IMR-90 (cell line): Measurements from ENCODE around the gene RAC3. TPM values are rescaled to one million over a fixed set of nuclear protein-coding genes. Genes with fewer than 3 reads are reported as not detected.

ENCODE experiments used
- ATAC-seq: fragments of 200-7000 bp; cut with Tn5 transposase; 2 replicates; pipeline ENCODE4 v1.9.1; 2020; ENCODE audit warnings: low read depth, mild to moderate bottlenecking, moderate library complexity
- BruUV-seq: library from RNA; stranded (reverse); fragments of 400-500 nt; replicated peaks from 2 replicates; lab custom pipeline; 2021; lab: Mats Ljungman, UMichigan
- CTCF ChIA-PET: fragments of 300-600 bp; formaldehyde crosslinking; extraction: SDS; loops from one replicate; lab custom pipeline; 2021; ENCODE audit warnings: antibody characterized with exemption; lab: Yijun Ruan, JAX
- POLR2A ChIA-PET: fragments of 300-600 bp; sonication (Branson Sonifier 250); formaldehyde crosslinking; loops from one replicate; lab custom pipeline; 2022; ENCODE audit warnings: antibody characterized with exemption; ENCODE audit not compliant: unreplicated experiment; lab: Charles Lee
- DNase-seq: peaks from one replicate; pipeline ENCODE4 v3.0.0; 2013
- H2AFZ ChIP-seq: replicated peaks from 2 replicates; pipeline ENCODE3; 2013; ENCODE audit warnings: low read length, mild to moderate bottlenecking; ENCODE audit not compliant: poor library complexity
- H2AK5ac ChIP-seq: 2 replicates; pipeline ENCODE4 v1.6.1; 2013; ENCODE audit warnings: low read depth, low read length, inconsistent platforms
- H2AK9ac ChIP-seq: replicated peaks from 2 replicates; pipeline ENCODE3; 2013; ENCODE audit warnings: mild to moderate bottlenecking, low read depth, low read length, moderate library complexity; ENCODE audit not compliant: poor library complexity
- H2BK120ac ChIP-seq: 2 replicates; pipeline ENCODE4 v1.6.1; 2013; ENCODE audit warnings: low read depth, low read length, inconsistent platforms
- H2BK15ac ChIP-seq: 3 replicates; pipeline ENCODE4 v1.6.1; 2013; ENCODE audit warnings: low read depth, low read length, inconsistent platforms
- H2BK20ac ChIP-seq: 2 replicates; pipeline ENCODE4 v1.6.1; 2013; ENCODE audit warnings: low read depth, mild to moderate bottlenecking, inconsistent platforms, low read length, moderate library complexity
- H2BK5ac ChIP-seq: 2 replicates; pipeline ENCODE4 v1.6.1; 2013; ENCODE audit warnings: mild to moderate bottlenecking, low read depth, low read length, inconsistent platforms; ENCODE audit not compliant: poor library complexity, severe bottlenecking
- H3K14ac ChIP-seq: replicated peaks from 2 replicates; pipeline ENCODE4 v1.6.1; 2013; ENCODE audit warnings: low read depth, low read length, inconsistent platforms
- H3K18ac ChIP-seq: 2 replicates; pipeline ENCODE4 v1.6.1; 2013; ENCODE audit warnings: low read depth, low read length, control low read depth
- H3K23ac ChIP-seq: 2 replicates; pipeline ENCODE4 v1.6.1; 2013; ENCODE audit warnings: low read depth, low read length, inconsistent platforms
- H3K27ac ChIP-seq: 2 replicates; pipeline ENCODE4 v1.5.1; 2013; ENCODE audit warnings: mild to moderate bottlenecking, control low read depth, low read length; ENCODE audit not compliant: insufficient read depth
- H3K27me3 ChIP-seq: 2 replicates; pipeline ENCODE4 v1.6.1; 2013; ENCODE audit warnings: low read length; ENCODE audit not compliant: control insufficient read depth, insufficient read depth
- H3K36me3 ChIP-seq: 2 replicates; pipeline ENCODE4 v1.6.1; 2013; ENCODE audit warnings: low read length, mixed read lengths; ENCODE audit not compliant: control insufficient read depth, insufficient read depth
- H3K4ac ChIP-seq: 2 replicates; pipeline ENCODE4 v1.6.1; 2013; ENCODE audit warnings: low read depth, low read length, inconsistent platforms
- H3K4me1 ChIP-seq: 2 replicates; pipeline ENCODE4 v1.6.1; 2013; ENCODE audit warnings: low read length, mixed read lengths; ENCODE audit not compliant: control insufficient read depth, insufficient read depth
- H3K4me2 ChIP-seq: 2 replicates; pipeline ENCODE4 v1.6.1; 2013; ENCODE audit warnings: low read depth, mild to moderate bottlenecking, control low read depth, low read length, moderate library complexity
- H3K4me3 ChIP-seq: 2 replicates; pipeline ENCODE4 v1.5.1; 2013; ENCODE audit warnings: low read depth, mild to moderate bottlenecking, control low read depth, low read length, moderate library complexity; ENCODE audit not compliant: insufficient read depth
- H3K56ac ChIP-seq: 2 replicates; pipeline ENCODE4 v1.6.1; 2013; ENCODE audit warnings: low read length, inconsistent platforms; ENCODE audit not compliant: insufficient read depth; ENCODE audit errors: extremely low read depth
- H3K79me1 ChIP-seq, 2 experiments: 2 replicates each; pipeline ENCODE4 v1.6.1; 2013; ENCODE audit warnings: low read length in 2 of 2, inconsistent platforms in 1 of 2, low read depth in 1 of 2
- H3K9ac ChIP-seq: 2 replicates; pipeline ENCODE4 v1.6.1; 2013; ENCODE audit warnings: low read depth, low read length, control low read depth
- H3K9me1 ChIP-seq: 2 replicates; pipeline ENCODE4 v1.6.1; 2013; ENCODE audit warnings: low read length, inconsistent platforms; ENCODE audit not compliant: insufficient read depth
- H3K9me3 ChIP-seq: 2 replicates; pipeline ENCODE4 v1.6.1; 2013; ENCODE audit warnings: low read length; ENCODE audit not compliant: control insufficient read depth, insufficient read depth
- H4K20me1 ChIP-seq: 2 replicates; pipeline ENCODE4 v1.6.1; 2013; ENCODE audit warnings: low read length, inconsistent platforms; ENCODE audit not compliant: insufficient read depth
- H4K5ac ChIP-seq: 2 replicates; pipeline ENCODE4 v1.6.1; 2013; ENCODE audit warnings: mild to moderate bottlenecking, low read depth, low read length, control low read depth
- H4K8ac ChIP-seq, 2 experiments: 2 replicates each; pipeline ENCODE4 v1.6.1; 2013; ENCODE audit warnings: low read depth in 2 of 2, low read length in 2 of 2, control low read depth in 1 of 2, inconsistent platforms in 1 of 2
- H4K91ac ChIP-seq: 2 replicates; pipeline ENCODE4 v1.6.1; 2013; ENCODE audit warnings: low read depth, low read length, inconsistent platforms; ENCODE audit not compliant: insufficient read depth
- CEBPB ChIP-seq: IDR thresholded peaks from 2 replicates; pipeline ENCODE4 v1.6.1; 2012; ENCODE audit warnings: low read depth, low read length, improper control_type of control experiment
- FOS ChIP-seq: fragments of 150-350 bp; IDR thresholded peaks from 2 replicates; pipeline ENCODE4 v1.6.1; 2016; ENCODE audit warnings: low read depth, low read length
- MAZ ChIP-seq: IDR thresholded peaks from 2 replicates; pipeline ENCODE4 v1.6.1; 2012; ENCODE audit warnings: low read depth, mild to moderate bottlenecking, low read length, improper control_type of control experiment, moderate library complexity, borderline replicate concordance
- MXI1 ChIP-seq: IDR thresholded peaks from 2 replicates; pipeline ENCODE4 v1.6.1; 2012; ENCODE audit warnings: low read depth, mild to moderate bottlenecking, low read length, moderate library complexity, borderline replicate concordance
- NFE2L2 ChIP-seq: fragments of 150-350 bp; IDR thresholded peaks from 2 replicates; pipeline ENCODE4 v1.6.1; 2016; ENCODE audit warnings: low read depth, mild to moderate bottlenecking, low read length
- RFX5 ChIP-seq: IDR thresholded peaks from 2 replicates; pipeline ENCODE4 v1.8.0; 2012; ENCODE audit warnings: low read depth, mild to moderate bottlenecking, low read length, moderate library complexity
- SMC3 ChIP-seq: fragments of 150-350 bp; IDR thresholded peaks from 2 replicates; pipeline ENCODE4 v1.6.1; 2016; ENCODE audit warnings: low read depth, mild to moderate bottlenecking, antibody characterized with exemption, low read length, moderate library complexity
- whole genome bisulfite sequencing, 2 experiments: methylation state at CpG; one replicate each; pipeline versions ENCODE4 v1.1.5 to v1.1.7; 2013; ENCODE audit warnings: missing lambda C conversion rate in 2 of 2; ENCODE audit not compliant: insufficient read length in 1 of 2; ENCODE audit errors: extremely low coverage in 2 of 2; 5-methylcytosine and 5-hydroxymethylcytosine counted together
- dilution Hi-C: fragments of 300-500 bp; cut with HindIII; formaldehyde crosslinking; loops from one replicate; pipeline ENCODE4 v1.14.3; 2018; ENCODE audit warnings: low sequenced_read_pairs; ENCODE audit not compliant: unreplicated experiment
- in situ Hi-C: fragments of 300-500 bp; cut with MboI; formaldehyde crosslinking; loops from 3 replicates; pipeline ENCODE4 v1.14.3; 2019; ENCODE audit warnings: low sequenced_read_pairs, inconsistent platforms, mixed read lengths
- intact Hi-C: fragments of 100-400 bp; cut with micrococcal nuclease; formaldehyde crosslinking; loops from 2 replicates; pipeline ENCODE4 v1.10.0; 2022
- polyA plus RNA-seq, 3 experiments: library from polyadenylated mRNA; depleted of rRNA; stranded (reverse); fragments of >200 nt; gene quantifications; 2 replicates each; pipeline ENCODE4 v1.2.3, GENCODE V29; 2012; ENCODE audit warnings: low replicate concordance in 1 of 3
- total RNA-seq: library from RNA; depleted of rRNA; stranded (reverse); fragments of >200 nt; gene quantifications from 2 replicates; pipeline ENCODE4 v1.2.3, GENCODE V29; 2012

The RAC3 gene
- total and polyA plus RNA-seq, 2 of the 4 experiments (the other 2 are of a cell fraction), result 5.7 to 23.4 TPM

DNA sequence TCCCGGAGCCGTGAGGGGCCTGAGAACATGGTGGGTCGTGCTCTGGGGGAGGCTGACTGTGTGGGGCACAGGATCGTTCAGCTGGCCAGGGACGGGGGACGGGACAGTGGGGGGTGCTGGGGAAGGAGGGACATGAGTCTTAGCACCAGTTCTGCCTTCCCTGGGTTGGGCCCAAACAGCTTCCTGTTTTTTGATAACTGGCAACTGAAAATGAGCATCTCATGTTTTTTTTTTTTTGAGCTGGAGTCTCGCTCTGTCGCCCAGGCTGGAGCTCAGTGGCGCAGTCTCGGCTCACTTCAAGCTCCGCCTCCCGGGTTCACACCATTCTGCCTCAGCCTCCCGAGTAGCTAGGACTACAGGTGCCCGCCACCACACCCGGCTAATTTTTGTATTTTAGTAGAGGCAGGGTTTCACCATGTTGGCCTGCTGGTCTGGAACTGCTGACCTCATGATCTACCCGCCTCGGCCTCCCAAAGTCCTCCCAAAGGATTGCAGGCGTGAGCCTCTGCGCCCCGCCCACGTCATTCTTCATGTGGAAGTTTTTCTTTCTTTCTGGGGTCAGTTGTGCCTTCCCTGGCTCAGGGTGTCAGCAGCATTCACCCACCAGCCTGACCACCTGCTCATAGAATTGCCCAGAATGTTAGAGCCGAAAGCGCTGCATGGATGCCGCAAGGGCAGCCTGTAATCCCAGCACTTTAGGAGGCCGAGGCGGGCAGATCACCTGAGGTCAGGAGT, 47.7 kb upstream of the RAC3 start:
- Histone ChIP-seq H3K14ac (no peak overlapping the region), H3K18ac (no peak overlapping the region), H4K20me1 (no peaks in the 10 kb centered on the region), H3K9me1 (peaks cover 2% of the 10 kb centered on the region; the same call in 1 of the 2 replicates), H2AFZ (no peak overlapping the region), H3K4me2 (no peak overlapping the region), H3K56ac (no peak overlapping the region), H4K91ac (no peak overlapping the region), H2BK15ac (no peak overlapping the region), H3K27me3 (no peaks in the 10 kb centered on the region), H2BK20ac (no peak overlapping the region), H3K4me3 (no peak overlapping the region), H2AK5ac (no peak overlapping the region), H3K23ac (no peak overlapping the region), H4K8ac (no peak overlapping the region), H3K4me1 (no peaks in the 10 kb centered on the region), H3K9ac (no peak overlapping the region), H2AK9ac (no peak overlapping the region), H2BK120ac (no peak overlapping the region), H3K36me3 (peaks cover 39% of the 10 kb centered on the region), H3K79me1 (peaks cover 5 to 16% of the 10 kb centered on the region in 2 experiments; a peak in 3 of 4 replicates), H3K27ac (no peak overlapping the region), H3K9me3 (no peaks in the 10 kb centered on the region), H4K5ac (no peak overlapping the region), H2BK5ac (no peak overlapping the region), H3K4ac (no peak overlapping the region)
- in situ Hi-C loops, result no loop called here
- dilution Hi-C loops, result no loop called here
- no TSS peak for BruUV-seq
- WGBS, 2 experiments, result 100% methylated on average over 9 of the region's 26 CpGs; no CpG with 5 or more reads in 1 of the 2 experiments
- intact Hi-C loops, result no loop called here
- ATAC-seq (no peak), DNase-seq (no peak)
- POLR2A ChIA-PET, result no interaction called here
- TF ChIP-seq SMC3, result no peak
- TF ChIP-seq RFX5, result no peak
- no peak for TF ChIP-seq CEBPB
- no peak for TF ChIP-seq MXI1
- TF ChIP-seq FOS, result no peak
- TF ChIP-seq MAZ, result no peak
- TF ChIP-seq NFE2L2, result no peak
- CTCF ChIA-PET, result no interaction called here
